ENCODE results near the gene TIMM50.

DNA sequence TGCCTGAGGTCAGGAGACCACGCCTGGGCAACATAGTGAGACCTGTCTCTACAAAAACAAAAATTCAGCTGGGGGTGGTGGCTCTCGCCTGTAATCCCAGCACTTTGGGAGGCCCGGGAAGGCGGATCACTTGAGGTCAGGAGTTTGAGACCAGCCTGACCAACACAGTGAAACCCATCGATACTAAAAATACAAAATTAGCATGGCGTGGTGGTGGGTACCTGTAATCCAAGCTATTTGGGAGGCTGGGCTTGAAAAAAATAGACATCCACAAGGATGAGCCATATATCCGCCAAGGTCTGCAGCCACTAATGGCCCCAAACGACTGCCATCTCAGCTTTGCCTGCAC lies 48.0 kb upstream of the TIMM50 start:
- TF ChIP-seq CTCF (conservative IDR thresholded peaks at IDR 0.05) (no peak), EZH2 (IDR thresholded peaks at IDR 0.05; ENCODE audit: low read depth) (no peak)

All from PC-9 (cell line).